ENCODE results near the gene ABL1.

Gene ABL1

GRCh38 chr9:130919559-130920145, 84.6 kb downstream of the ABL1 start:
- DNase-seq (ENCODE audit: low spot score) = no peak

GRCh38 chr9:130920233-130920632, 85.2 kb downstream of the ABL1 start:
- DNase-seq (ENCODE audit: low spot score) = no peak

- DNase-seq (ENCODE audit: low spot score) = no peak
Observed at GRCh38 chr9:130920762-130921299, 85.8 kb downstream of the ABL1 start.

GRCh38 chr9:130921300-130921988, 86.4 kb downstream of the ABL1 start:
- DNase-seq (ENCODE audit: low spot score) = no peak

GRCh38 chr9:130921989-130922892, 87.2 kb downstream of the ABL1 start:
- no peak for DNase-seq (ENCODE audit: low spot score)

GRCh38 chr9:130922893-130923610, 88.0 kb downstream of the ABL1 start:
- DNase-seq (ENCODE audit: low spot score) = no peak

GRCh38 chr9:130923611-130924447, 88.8 kb downstream of the ABL1 start:
- no peak for DNase-seq (ENCODE audit: low spot score)

- DNase-seq (ENCODE audit: low spot score) = no peak
Observed at GRCh38 chr9:130924448-130924788, 89.4 kb downstream of the ABL1 start.

- no peak for DNase-seq (ENCODE audit: low spot score)
Observed at GRCh38 chr9:130925050-130925678, 90.1 kb downstream of the ABL1 start.

- DNase-seq (ENCODE audit: low spot score) = no peak
Observed at GRCh38 chr9:130927338-130927737, 92.3 kb downstream of the ABL1 start.

GRCh38 chr9:130927995-130928900, 93.2 kb downstream of the ABL1 start:
- DNase-seq (ENCODE audit: low spot score) = no peak

- DNase-seq (ENCODE audit: low spot score) = no peak
Observed at GRCh38 chr9:130929571-130930038, 94.6 kb downstream of the ABL1 start.

GRCh38 chr9:130930132-130930803, 95.2 kb downstream of the ABL1 start:
- DNase-seq (ENCODE audit: low spot score) = no peak

GRCh38 chr9:130930804-130931349, 95.8 kb downstream of the ABL1 start:
- DNase-seq (ENCODE audit: low spot score) = no peak

- DNase-seq (ENCODE audit: low spot score) = no peak
Observed at GRCh38 chr9:130931508-130932254, 96.6 kb downstream of the ABL1 start.

GRCh38 chr9:130932255-130933079, 97.4 kb downstream of the ABL1 start:
- no peak for DNase-seq (ENCODE audit: low spot score)
